IPS DF 19.7 (cell line): ENCODE data around the gene PKDCC.

Experiments used
- DNase-seq: peaks from one replicate; pipeline ENCODE4 v3.0.0-alpha.2; 2013; ENCODE audit warnings: low read depth, low spot score

Gene PKDCC

DNA sequence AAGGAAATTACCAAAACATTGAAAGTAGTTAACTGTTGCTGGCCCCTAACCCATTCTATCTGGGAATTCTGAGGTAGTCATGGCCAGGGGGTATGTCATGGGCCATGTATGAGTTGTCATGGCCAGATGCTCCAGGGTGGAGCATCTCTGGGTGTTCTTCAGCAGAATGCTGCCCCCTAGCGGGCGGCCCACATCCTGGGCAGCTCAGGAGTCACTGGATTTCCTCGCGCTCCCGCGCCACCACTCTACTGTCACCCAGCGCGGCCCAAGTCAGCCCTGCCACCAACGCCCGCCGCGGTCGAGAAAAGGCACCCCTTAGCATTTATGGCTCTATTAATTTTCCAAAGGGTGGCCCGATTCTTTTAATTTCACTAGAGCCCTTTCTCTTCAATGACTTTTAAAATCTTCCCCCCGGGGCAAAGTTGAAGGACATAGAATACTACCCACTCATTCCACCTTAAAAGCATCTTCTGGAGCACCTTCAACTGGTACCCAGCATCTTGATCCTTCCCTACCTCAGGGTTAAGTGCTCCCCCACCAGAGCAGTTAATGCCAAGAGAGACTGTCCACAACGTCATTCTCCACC, 41.6 kb downstream of the PKDCC start:
- DNase-seq, result no peak

DNA sequence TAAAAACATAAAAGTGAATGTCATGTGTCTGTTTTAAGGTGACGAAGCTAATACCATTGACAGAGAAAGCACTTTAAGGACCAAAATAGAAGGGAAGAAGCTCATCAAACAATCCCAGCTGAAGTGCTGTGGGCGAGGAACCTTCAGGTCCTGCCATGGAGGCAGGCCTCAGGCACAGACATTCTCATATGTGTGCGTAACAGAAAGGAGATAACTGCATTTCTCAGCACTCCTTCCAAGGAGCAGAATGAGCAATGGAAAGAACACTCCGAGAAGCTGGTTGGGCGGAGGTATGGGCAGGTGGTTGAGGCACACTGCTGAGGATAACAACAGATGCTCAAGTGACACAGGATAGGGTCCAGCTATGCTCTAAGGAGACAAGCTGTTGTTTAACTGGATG, 42.4 kb downstream of the PKDCC start:
- DNase-seq, result no peak

DNA sequence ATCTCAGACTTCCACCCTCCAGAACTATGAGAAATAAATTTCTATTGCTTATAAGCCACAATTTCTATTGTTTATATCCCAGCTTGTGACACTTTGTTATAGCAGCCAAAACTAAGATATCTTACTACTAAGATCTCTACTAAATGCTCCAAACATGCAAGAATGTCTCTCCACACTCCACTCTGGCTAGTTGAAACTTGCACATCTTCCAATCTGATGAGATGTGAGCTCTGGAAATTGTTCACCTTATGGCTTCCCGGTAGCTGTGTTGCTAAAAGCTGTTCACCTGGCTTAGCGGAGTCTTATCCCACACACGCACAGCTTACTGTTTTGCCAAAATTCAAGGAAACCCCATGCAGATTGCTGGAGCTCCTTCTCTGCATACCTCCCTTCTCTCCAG, 43.9 kb downstream of the PKDCC start:
- DNase-seq, result no peak

DNA sequence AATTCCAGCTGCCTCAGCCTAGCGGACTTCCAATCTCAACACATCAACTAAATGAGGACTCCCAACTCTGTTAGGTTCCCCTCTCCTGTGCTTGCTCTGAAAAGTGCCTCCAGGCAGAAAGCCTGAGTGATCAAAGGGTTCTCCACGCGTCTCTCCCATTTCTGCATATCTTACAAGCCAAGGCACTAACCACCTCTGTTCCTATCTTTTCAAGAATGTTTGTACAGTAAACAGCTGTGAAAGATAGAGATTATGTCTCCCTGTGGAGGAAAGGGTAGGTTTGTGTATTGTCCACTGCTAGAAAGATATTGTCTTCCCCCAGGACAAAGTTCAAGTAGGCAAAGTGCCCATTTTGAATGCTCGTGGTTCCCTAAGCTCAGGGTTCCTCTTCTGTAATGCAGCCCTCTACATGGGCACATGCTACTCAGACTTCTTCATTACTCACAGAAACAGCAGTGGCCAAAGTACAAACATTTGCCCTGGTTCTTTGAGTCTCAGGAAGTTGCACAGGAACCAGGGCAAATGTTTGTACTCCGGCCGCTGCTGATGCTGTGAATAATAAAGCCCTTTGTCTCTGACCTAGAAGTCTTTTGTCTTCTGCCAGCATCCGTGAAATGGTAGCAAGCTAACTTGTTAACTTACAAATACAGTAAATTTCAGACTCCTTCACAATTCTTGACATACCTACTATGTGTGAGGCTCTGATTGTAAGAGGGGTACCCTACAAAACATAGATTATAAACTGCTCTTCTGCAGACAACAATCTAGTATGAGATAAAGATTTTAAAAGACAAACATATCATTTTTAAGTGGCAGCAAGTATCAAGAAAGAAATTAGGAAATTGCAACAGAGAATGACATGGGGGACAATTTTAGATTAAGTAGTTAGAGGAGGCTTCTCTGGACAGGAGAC, 44.5 kb downstream of the PKDCC start:
- DNase-seq, result no peak

DNA sequence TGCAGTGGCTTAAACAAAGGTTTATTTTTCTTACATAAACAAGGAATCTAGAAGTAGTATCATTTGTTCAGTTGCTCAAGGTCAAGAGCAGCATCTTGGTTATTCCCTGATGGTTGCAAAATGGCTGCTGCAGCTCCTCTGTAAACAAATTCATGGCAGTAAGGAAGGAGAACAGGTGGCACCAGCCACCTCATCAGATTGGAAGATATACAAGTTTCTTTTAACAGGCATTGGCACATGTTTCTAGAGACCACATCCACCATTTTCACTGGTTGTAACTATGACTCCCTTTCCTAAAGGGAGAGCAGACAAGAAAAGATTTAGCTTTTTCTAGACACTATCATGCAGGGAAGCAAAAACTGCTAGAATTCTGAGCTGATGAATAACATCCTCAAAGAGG, 46.3 kb downstream of the PKDCC start:
- no peak for DNase-seq

DNA sequence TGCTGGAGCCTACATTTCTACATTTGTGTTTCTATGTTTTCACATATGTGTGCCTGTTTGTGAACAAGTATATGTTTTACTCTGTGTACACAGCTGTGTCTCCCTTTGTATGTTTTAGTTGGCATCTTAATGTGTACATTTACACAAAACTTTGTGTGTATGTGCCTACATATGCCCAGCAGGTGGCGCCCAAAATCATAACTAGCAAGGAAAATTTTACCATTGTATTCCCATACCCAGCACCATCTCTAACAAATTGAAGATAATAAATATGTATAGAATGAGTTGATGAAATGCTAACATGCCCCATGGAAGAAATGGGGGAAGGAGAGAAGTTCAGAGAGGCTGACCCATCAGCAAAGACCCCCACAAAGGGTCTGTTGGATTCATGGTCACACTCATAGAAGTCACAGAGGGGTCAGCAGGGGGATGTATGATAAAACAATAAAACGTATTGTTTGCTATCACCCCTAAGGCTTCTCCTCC, 48.1 kb downstream of the PKDCC start:
- DNase-seq, result no peak

DNA sequence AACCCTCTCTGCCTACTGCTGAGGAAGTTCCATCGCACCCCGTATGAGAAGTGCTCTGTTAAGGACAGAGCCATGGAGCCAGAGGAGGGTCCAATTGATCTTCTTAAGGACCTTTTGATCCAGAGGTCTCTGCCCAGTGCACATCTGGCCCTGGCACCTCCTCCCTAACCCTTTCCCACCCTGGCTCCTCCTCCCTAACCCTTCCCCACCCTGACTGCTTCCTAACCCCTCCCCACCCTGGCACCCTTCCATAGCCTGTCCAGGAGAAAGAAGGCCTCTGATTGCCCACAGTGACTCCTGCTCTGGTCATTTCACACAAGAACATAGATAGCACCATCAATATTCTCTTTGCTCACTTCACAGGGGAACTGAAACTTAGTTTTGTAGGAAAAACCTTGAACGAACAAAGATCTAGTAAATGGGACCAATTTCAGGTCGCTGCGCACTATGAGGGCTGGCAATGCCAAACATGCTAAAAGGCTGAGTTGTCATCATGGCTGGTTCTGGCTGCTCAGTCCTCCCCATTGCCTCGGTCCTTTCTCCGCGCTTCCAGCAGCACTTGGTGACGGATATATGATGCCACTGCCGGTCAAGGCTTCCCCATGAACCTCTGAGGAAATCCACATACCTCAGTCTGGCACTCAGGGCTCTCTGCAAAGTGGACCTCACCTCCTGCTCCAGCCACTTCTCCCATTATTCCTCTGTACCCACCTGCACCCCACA, 49.2 kb downstream of the PKDCC start:
- no peak for DNase-seq

DNA sequence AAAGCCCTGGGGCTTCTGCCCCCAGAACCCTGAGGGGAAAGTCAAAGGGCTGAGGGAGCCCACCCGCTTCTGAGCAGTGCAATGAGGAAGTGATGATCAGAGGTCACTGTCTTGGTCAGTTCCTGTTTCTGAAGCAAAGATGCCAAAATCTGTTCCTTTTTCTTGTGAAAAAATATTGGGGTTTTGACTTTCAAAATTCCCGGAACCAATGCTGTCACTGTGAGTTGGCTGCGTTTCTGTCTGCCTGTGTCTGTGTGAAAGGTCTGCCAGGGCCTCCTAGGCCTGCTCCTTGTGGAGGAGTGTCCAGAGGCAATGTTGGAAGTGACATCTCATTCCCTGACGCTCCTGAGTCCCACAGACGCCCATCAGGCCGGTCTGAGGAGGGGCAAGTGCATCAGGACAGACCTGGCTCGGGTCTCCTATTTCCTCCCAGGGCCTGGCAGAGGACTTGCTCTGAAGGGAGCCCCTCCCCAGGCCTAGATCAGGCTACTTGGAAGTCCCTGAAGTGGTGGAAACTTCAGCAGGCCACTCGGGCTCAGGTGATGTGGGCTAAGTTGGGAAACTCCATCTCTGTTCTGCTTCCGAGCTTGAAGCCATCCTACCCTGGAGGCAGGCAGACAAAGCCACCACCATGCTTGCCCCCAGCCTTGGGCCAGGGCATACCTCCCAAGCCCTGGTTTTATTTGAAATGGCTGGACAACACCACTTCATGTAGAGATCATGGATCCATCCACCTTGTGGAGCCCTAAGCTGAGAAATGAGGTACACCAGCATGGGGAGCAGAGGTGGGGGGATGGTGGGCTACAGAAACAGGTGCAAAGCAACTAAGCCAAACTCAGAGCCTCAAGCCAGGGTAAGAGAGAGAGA, 51.0 kb downstream of the PKDCC start:
- no peak for DNase-seq

GRCh38 chr2:42099438-42100173, 51.8 kb downstream of the PKDCC start:
- DNase-seq, result no peak

DNA sequence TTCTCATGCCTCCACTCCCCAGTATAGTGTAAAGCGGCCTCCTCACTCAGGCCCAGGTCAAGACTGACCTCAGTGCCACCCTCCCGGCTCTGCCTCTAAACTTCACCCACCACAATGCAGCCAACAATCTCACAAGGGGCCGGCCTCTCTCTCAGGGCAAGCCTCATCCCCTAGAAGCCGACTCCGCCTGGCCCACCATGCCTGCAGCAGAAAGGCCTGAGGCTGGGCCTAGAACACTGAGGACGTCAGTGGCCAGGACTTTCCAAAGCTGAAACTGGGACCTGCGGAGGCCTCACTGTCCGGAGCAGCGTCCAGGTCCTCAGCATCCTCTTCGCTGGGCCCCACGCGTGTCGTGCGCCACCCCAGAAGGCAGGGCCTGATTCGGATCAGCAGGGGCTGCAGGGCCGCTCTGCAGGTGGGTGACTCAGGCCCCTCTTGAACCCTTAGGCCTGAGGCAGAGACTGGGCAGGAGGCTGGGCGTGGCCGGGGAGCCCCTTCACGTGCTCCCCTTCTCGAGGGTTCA, 52.9 kb downstream of the PKDCC start:
- no peak for DNase-seq

- no peak for DNase-seq
Measured at GRCh38 chr2:42101206-42102023, 53.6 kb downstream of the PKDCC start.

DNA sequence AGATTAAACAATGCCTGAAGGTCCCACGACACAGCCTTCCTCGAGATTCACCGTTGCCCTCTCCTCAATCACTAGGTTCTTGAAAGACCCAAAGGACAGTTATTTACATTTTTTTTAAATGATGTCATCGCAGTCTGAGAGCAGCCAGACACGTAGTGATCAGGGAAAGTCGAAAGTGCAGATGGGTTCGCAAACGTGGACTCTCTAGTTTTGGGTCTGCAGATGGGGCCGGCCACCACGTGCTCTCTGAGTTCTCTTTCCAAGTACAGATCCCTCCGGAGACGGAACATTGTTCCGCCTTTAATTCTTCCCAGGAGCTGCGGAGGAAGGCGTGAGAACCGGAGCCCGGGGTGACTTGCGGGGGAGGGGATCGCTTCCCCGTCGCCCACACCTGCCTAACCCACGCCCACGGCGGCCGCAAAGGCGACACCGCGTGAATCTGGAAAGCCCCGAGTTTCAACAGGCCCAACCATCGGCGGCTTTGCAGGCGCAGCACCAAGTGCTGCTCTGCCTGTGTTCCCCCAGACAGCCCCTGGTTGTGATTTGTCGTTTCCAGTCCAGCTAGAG, 54.3 kb downstream of the PKDCC start:
- no peak for DNase-seq

DNA sequence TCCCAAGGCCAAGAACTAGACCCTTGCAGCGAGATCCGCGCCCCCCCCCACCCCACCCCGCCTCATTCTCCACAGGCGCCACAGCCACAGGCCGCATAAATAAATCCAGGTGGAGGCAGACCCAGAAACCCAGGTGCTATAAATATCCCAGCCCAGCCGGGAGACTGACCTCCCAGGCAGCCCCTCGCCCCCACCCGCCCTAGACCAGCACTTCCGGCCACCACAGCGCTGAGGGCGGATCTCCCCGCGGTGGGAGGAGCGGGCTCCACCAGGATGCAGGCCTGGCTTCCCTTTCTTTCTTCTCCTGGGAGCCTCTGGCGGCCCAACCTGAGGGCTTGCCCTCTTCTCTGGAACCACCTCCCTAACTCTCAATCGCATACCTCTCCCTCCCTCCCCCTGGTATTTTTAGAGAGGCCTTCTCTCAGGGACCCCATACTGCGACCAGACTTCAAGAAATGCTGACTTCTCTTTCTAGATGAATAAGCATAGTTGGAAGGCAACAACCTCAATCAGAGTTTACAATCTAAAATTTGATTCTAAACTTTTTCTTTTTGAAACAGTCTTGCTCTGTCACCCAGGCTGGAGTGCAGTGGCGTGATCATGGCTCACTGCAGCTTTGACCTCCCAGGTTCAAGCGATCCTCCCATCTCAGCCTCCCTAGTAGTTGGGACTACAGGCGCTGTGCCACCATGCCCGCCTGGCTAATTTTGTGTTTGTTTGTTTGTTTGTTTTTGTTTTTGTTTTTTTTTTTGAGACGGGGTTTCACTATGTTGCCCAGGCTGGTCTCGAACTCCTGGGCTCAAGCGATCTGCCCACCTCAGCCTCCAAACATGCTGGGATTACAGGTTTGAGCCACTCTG, 55.0 kb downstream of the PKDCC start:
- peak; percentile 91 for DNase-seq

DNA sequence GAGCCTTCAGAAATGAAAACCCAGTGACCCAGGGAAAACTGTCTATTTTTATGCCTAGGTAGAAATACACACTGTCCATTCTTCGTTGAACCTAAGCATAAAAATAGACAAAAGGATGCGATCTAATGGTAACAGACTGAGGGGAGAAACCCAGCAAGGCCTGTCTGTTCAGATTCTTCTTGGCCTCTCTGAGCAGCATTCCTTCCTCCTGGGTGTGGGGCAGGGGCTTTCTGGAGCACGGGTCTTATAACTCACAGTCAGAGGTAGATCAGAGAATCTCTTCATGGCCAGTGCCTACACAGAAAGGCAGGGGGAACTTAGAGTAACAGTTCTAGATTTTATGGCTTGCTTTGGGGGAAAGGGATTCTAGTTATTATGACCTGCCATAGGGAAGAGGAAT, 56.0 kb downstream of the PKDCC start:
- DNase-seq, result no peak

GRCh38 chr2:42104621-42105020, 56.8 kb downstream of the PKDCC start:
- no peak for DNase-seq

GRCh38 chr2:42105330-42106256, 57.8 kb downstream of the PKDCC start:
- DNase-seq, result no peak

DNA sequence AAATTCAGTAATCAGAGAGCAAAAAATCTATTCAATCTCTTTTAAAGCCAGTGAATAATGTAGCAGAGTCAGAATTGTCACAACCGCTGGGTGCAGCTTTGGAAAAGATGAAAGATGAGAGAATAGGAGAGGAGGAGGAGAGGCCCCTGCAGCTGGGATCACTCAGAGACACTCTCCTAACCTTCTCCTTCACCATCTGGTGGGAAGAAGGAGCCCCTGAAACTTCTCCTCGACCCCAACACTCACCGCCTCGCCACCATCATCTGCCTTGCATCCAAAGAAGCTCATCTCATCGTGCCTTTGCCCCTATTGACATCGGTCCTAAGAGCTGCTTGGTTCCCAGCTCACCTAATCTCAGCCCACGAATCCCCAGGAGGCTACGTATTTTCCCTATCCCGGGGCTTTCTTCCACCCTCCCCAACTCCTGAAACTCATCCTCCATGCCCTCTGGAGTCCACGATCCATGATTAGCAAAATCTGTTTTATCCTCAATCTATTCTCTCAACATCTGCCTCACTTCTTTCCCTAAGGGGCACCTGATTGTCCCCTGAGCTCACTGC, 58.5 kb downstream of the PKDCC start:
- DNase-seq, result no peak
